ENCODE data around the gene CAMTA1.

The CAMTA1 gene

GRCh38 chr1:7607097-7607496, 821.8 kb downstream of the CAMTA1 start:
- Histone ChIP-seq H3K27ac (ENCODE audit: low read depth, low read length) (no peak overlapping the region), H3K79me1 (ENCODE audit: low read length) (no peaks in the 10 kb centered on the region), H3K9me3 (ENCODE audit: insufficient read depth, low read depth, low read length) (peaks cover 8% of the 10 kb centered on the region), H3K23ac (ENCODE audit: low read length) (no peak overlapping the region), H2AK5ac (ENCODE audit: low read length) (no peak overlapping the region), H4K8ac (ENCODE audit: low read depth, low read length) (no peak overlapping the region), H2BK5ac (ENCODE audit: low read depth, low read length, poor library complexity) (no peak overlapping the region), H3K4me3 (ENCODE audit: low read depth, low read length) (no peak overlapping the region), H3K18ac (ENCODE audit: low read length) (no peak overlapping the region), H3K4ac (ENCODE audit: low read depth, low read length) (no peak overlapping the region), H3K79me2 (ENCODE audit: control insufficient read depth, insufficient read depth, low read length, poor library complexity) (no peaks in the 10 kb centered on the region), H3K9ac (ENCODE audit: low read length) (no peak overlapping the region), H4K91ac (ENCODE audit: low read depth, low read length) (no peak overlapping the region), H3K27me3 (ENCODE audit: insufficient read depth, low read length) (no peaks in the 10 kb centered on the region), H2AFZ (ENCODE audit: insufficient read depth, low read length, poor library complexity) (no peak overlapping the region), H4K12ac (ENCODE audit: low read depth, low read length) (no peak overlapping the region), H3K4me1 (ENCODE audit: control insufficient read depth in 1 of 2, insufficient read depth in 2 of 2, low read length in 2 of 2) (peaks cover 2 to 5% of the 10 kb centered on the region in 2 experiments), H3K14ac (ENCODE audit: low read length) (no peak overlapping the region), H3K4me2 (ENCODE audit: low read length) (no peak overlapping the region), H2BK120ac (ENCODE audit: insufficient read depth, low read length, poor library complexity) (no peak overlapping the region), H3K36me3 (ENCODE audit: control insufficient read depth in 1 of 2, insufficient read depth in 2 of 2, low read length in 2 of 2) (no peaks in the 10 kb centered on the region), H2BK12ac (ENCODE audit: low read length) (no peak overlapping the region)
- no peak for DNase-seq

DNA sequence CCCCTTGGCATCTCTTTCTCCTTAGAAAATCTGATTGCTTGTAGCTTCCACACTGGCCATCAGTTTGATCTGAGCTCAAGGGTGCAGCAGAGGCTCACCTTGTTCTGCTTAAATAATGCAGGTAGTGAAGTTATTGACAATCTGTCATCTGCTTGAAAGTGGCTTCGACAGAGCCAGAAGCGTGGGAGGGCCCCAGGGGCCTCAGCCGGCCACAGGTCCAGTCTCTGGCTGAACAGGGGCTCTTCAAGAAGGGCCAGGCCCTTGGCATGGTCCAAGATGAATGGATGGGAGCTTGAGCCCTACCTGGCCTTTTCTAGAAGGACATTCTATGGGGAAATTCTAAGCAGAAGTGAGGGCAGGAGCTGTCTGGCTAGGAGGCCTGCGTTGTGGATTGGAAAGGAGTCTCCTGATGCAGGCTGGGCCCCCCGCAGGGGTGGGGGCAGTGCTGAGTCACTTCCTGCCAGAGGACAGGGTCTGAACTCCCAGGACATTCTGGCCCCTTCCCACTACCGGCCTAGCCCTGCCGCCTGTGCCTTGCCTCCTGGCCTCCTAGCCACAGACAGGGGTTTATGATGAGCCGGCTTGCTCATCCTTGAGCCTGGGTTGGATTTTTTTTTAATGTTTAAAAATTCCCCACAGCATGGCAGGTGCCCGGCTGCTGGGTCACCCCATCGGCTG, 823.5 kb downstream of the CAMTA1 start:
- Histone ChIP-seq H3K4me1 (ENCODE audit: control insufficient read depth in 1 of 2, insufficient read depth in 2 of 2, low read length in 2 of 2) (peaks cover 2 to 5% of the 10 kb centered on the region in 2 experiments), H4K12ac (ENCODE audit: low read depth, low read length) (no peak overlapping the region), H3K79me2 (ENCODE audit: control insufficient read depth, insufficient read depth, low read length, poor library complexity) (no peaks in the 10 kb centered on the region), H3K36me3 (ENCODE audit: control insufficient read depth in 1 of 2, insufficient read depth in 2 of 2, low read length in 2 of 2) (no peaks in the 10 kb centered on the region), H3K9ac (ENCODE audit: low read length) (no peak overlapping the region), H2AFZ (ENCODE audit: insufficient read depth, low read length, poor library complexity) (no peak overlapping the region), H4K91ac (ENCODE audit: low read depth, low read length) (no peak overlapping the region), H2AK5ac (ENCODE audit: low read length) (no peak overlapping the region), H3K14ac (ENCODE audit: low read length) (no peak overlapping the region), H3K27me3 (ENCODE audit: insufficient read depth, low read length) (no peaks in the 10 kb centered on the region), H3K79me1 (ENCODE audit: low read length) (no peaks in the 10 kb centered on the region), H3K18ac (ENCODE audit: low read length) (no peak overlapping the region), H2BK12ac (ENCODE audit: low read length) (no peak overlapping the region), H3K4me2 (ENCODE audit: low read length) (no peak overlapping the region), H3K4ac (ENCODE audit: low read depth, low read length) (no peak overlapping the region), H3K27ac (ENCODE audit: low read depth, low read length) (no peak overlapping the region), H2BK120ac (ENCODE audit: insufficient read depth, low read length, poor library complexity) (no peak overlapping the region), H3K4me3 (ENCODE audit: low read depth, low read length) (no peak overlapping the region), H3K23ac (ENCODE audit: low read length) (no peak overlapping the region), H2BK5ac (ENCODE audit: low read depth, low read length, poor library complexity) (peak overlapping the region; percentile 22), H3K9me3 (ENCODE audit: insufficient read depth, low read depth, low read length) (peaks cover 10% of the 10 kb centered on the region), H4K8ac (ENCODE audit: low read depth, low read length) (no peak overlapping the region)
- no peak for DNase-seq
- WGBS (ENCODE audit: extremely low coverage, insufficient coverage, insufficient read length): no CpG with 5 or more reads among the region's 10 CpGs

DNA sequence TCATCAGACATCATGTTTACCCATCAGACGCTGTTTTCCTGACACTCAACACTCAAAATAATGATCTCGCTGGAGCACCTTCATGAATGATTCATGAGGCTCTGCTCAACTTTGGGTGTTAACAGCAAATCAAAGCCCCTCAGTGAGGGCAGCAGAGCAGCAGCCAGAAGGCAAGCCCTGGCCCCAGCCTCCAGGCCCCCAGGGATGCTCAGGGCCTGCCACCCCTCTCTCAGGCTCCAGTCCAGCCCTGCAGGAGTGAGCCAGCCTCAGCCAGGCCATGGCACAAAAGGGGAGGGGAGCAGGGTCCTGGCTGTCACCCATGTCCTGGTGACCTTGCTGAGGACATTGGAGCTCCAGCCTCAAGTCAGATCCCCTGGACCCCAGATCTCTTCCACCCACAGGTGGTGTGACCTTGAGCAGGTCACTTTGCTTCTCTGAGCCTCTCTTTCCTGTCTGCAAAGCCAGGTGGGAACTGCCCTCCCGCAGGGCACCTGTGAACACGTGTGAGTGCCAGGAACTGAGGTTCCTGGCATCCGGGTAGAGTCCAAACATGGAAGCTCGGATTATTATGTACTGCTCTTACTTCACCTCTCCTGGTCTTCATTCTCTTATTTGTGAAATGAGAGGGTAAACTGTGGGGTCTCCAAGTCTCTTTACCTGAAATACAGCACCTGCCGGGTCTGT, 824.2 kb downstream of the CAMTA1 start:
- H3K4me2 ChIP-seq (ENCODE audit: low read length): no peak overlapping the region

GRCh38 chr1:7610106-7610731, 825.0 kb downstream of the CAMTA1 start:
- H2BK120ac ChIP-seq (ENCODE audit: insufficient read depth, low read length, poor library complexity): no peak overlapping the region
- no peak overlapping the region for H4K91ac ChIP-seq (ENCODE audit: low read depth, low read length)
- WGBS (ENCODE audit: extremely low coverage, insufficient coverage, insufficient read length): no CpG with 5 or more reads among the region's 5 CpGs
- no peak overlapping the region for H2AFZ ChIP-seq (ENCODE audit: insufficient read depth, low read length, poor library complexity)
- H4K8ac ChIP-seq (ENCODE audit: low read depth, low read length): no peak overlapping the region
- no peak overlapping the region for H3K9ac ChIP-seq (ENCODE audit: low read length)
- H2AK5ac ChIP-seq (ENCODE audit: low read length): no peak overlapping the region
- no peak overlapping the region for H3K4me2 ChIP-seq (ENCODE audit: low read length)
- no peaks in the 10 kb centered on the region for H3K27me3 ChIP-seq (ENCODE audit: insufficient read depth, low read length)
- no peak overlapping the region for H2BK5ac ChIP-seq (ENCODE audit: low read depth, low read length, poor library complexity)
- no peak overlapping the region for H3K4ac ChIP-seq (ENCODE audit: low read depth, low read length)
- no peak overlapping the region for H4K12ac ChIP-seq (ENCODE audit: low read depth, low read length)
- no peak for DNase-seq
- H3K4me1 ChIP-seq (ENCODE audit: control insufficient read depth in 1 of 2, insufficient read depth in 2 of 2, low read length in 2 of 2): peaks cover 2 to 5% of the 10 kb centered on the region in 2 experiments
- H3K18ac ChIP-seq (ENCODE audit: low read length): no peak overlapping the region
- no peak overlapping the region for H3K27ac ChIP-seq (ENCODE audit: low read depth, low read length)
- no peak overlapping the region for H2BK12ac ChIP-seq (ENCODE audit: low read length)
- H3K14ac ChIP-seq (ENCODE audit: low read length): no peak overlapping the region
- no peaks in the 10 kb centered on the region for H3K79me1 ChIP-seq (ENCODE audit: low read length)
- H3K79me2 ChIP-seq (ENCODE audit: control insufficient read depth, insufficient read depth, low read length, poor library complexity): no peaks in the 10 kb centered on the region
- no peak overlapping the region for H3K4me3 ChIP-seq (ENCODE audit: low read depth, low read length)
- no peaks in the 10 kb centered on the region for H3K36me3 ChIP-seq (ENCODE audit: control insufficient read depth in 1 of 2, insufficient read depth in 2 of 2, low read length in 2 of 2)
- H3K23ac ChIP-seq (ENCODE audit: low read length): no peak overlapping the region
- peaks cover 10% of the 10 kb centered on the region for H3K9me3 ChIP-seq (ENCODE audit: insufficient read depth, low read depth, low read length)

More for the DNA sequence above, 824.2 kb downstream of the CAMTA1 start:
- H3K4me1 ChIP-seq (ENCODE audit: control insufficient read depth in 1 of 2, insufficient read depth in 2 of 2, low read length in 2 of 2): peaks cover 2 to 5% of the 10 kb centered on the region in 2 experiments
- H2AK5ac ChIP-seq (ENCODE audit: low read length): no peak overlapping the region
- no peak overlapping the region for H3K14ac ChIP-seq (ENCODE audit: low read length)
- H3K18ac ChIP-seq (ENCODE audit: low read length): no peak overlapping the region
- no peak overlapping the region for H2BK5ac ChIP-seq (ENCODE audit: low read depth, low read length, poor library complexity)
- no peak overlapping the region for H4K91ac ChIP-seq (ENCODE audit: low read depth, low read length)
- H4K8ac ChIP-seq (ENCODE audit: low read depth, low read length): no peak overlapping the region
- no peaks in the 10 kb centered on the region for H3K36me3 ChIP-seq (ENCODE audit: control insufficient read depth in 1 of 2, insufficient read depth in 2 of 2, low read length in 2 of 2)
- no peak overlapping the region for H3K4ac ChIP-seq (ENCODE audit: low read depth, low read length)
- no peak overlapping the region for H4K12ac ChIP-seq (ENCODE audit: low read depth, low read length)
- WGBS (ENCODE audit: extremely low coverage, insufficient coverage, insufficient read length): no CpG with 5 or more reads among the region's 7 CpGs
- no peak for DNase-seq
- H3K79me2 ChIP-seq (ENCODE audit: control insufficient read depth, insufficient read depth, low read length, poor library complexity): no peaks in the 10 kb centered on the region
- H3K27ac ChIP-seq (ENCODE audit: low read depth, low read length): no peak overlapping the region
- no peak overlapping the region for H3K9ac ChIP-seq (ENCODE audit: low read length)
- H3K9me3 ChIP-seq (ENCODE audit: insufficient read depth, low read depth, low read length): peaks cover 10% of the 10 kb centered on the region
- no peak overlapping the region for H3K23ac ChIP-seq (ENCODE audit: low read length)
- H3K27me3 ChIP-seq (ENCODE audit: insufficient read depth, low read length): no peaks in the 10 kb centered on the region
- no peak overlapping the region for H2BK120ac ChIP-seq (ENCODE audit: insufficient read depth, low read length, poor library complexity)
- H3K4me3 ChIP-seq (ENCODE audit: low read depth, low read length): no peak overlapping the region
- no peak overlapping the region for H2BK12ac ChIP-seq (ENCODE audit: low read length)
- H3K79me1 ChIP-seq (ENCODE audit: low read length): no peaks in the 10 kb centered on the region
- no peak overlapping the region for H2AFZ ChIP-seq (ENCODE audit: insufficient read depth, low read length, poor library complexity)
